Spinal cord (tissue), 10 donors: Measurements from ENCODE around the gene SH3RF3. TPM values are rescaled to one million over a fixed set of nuclear protein-coding genes. Genes with fewer than 3 reads are reported as not detected.

Experiments used
- DNase-seq, 6 donors: peaks; one replicate each; pipeline versions ENCODE4 v3.0.0 to v3.0.0-alpha.2; 2013 to 2015; ENCODE audit warnings: low spot score in 6 of 6, low read depth in 4 of 6
- H3K27ac ChIP-seq: one replicate; pipeline ENCODE4 v1.5.1; 2013; ENCODE audit warnings: low read depth, low read length, control low read depth
- H3K27me3 ChIP-seq: one replicate; pipeline ENCODE4 v1.6.1; 2013; ENCODE audit warnings: low read length; ENCODE audit not compliant: control insufficient read depth, insufficient read depth
- H3K36me3 ChIP-seq: one replicate; pipeline ENCODE4 v1.6.1; 2013; ENCODE audit warnings: low read length; ENCODE audit not compliant: control insufficient read depth, insufficient read depth
- H3K4me1 ChIP-seq: one replicate; pipeline ENCODE4 v1.6.1; 2013; ENCODE audit warnings: low read length; ENCODE audit not compliant: control insufficient read depth, insufficient read depth
- H3K4me3 ChIP-seq: one replicate; pipeline ENCODE4 v1.5.1; 2013; ENCODE audit warnings: low read depth, low read length, control low read depth
- H3K9me3 ChIP-seq: one replicate; pipeline ENCODE4 v1.6.1; 2013; ENCODE audit warnings: low read length; ENCODE audit not compliant: control insufficient read depth, insufficient read depth
- WGBS: methylation state at CpG from one replicate; pipeline ENCODE4 v1.1.5; 2013; ENCODE audit warnings: missing lambda C conversion rate; ENCODE audit not compliant: insufficient coverage; 5-methylcytosine and 5-hydroxymethylcytosine counted together
- polyA plus RNA-seq, 2 donors: library from polyadenylated mRNA; unstranded; fragments of 120-200 nt; gene quantifications; one replicate each; pipeline ENCODE4 v1.2.1, GENCODE V29; 2013; ENCODE audit not compliant: insufficient read length in 2 of 2
- total RNA-seq, 2 donors: library from RNA; depleted of rRNA in 1 of 2; stranded (reverse); fragments of 120-200 nt in 1 of 2; fragments of >200 nt in 1 of 2; gene quantifications; one replicate each; pipeline versions ENCODE4 v1.2.3 to v1.2.4, GENCODE V29; 2013 to 2014
- donor health status: healthy.

The SH3RF3 gene
- total and polyA plus RNA-seq, 4 donors = 4.8 to 11.8 (median 7.8) TPM

DNA sequence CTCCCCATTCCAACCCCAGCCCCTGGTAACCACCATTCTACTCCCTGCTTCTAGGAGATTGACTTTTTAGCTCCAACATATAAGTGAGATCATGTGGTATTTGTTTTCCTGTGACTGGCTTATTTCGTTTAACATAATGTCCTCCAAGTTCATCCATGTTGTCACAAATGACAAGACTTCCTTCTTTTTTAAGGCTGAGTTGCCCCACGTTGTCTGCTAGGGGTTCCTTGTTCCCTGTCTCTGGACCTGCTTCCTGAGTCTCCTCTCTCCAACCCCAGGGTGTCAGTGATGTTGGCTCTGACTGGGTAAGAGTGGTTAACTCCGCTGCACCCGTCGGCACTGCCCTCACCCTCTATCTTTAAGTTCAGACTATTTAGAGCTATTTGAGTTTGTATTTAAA is 175.2 kb downstream of the SH3RF3 start:
- H3K9me3 ChIP-seq = no peaks in the 10 kb centered on the region
- H3K27me3 ChIP-seq = no peaks in the 10 kb centered on the region
- WGBS = 80% methylated on average over 1 of the region's 5 CpGs
- peaks cover 19% of the 10 kb centered on the region for H3K4me1 ChIP-seq
- H3K4me3 ChIP-seq = no peak overlapping the region
- no peak for DNase-seq
- H3K27ac ChIP-seq = no peak overlapping the region
- H3K36me3 ChIP-seq = no peaks in the 10 kb centered on the region

DNA sequence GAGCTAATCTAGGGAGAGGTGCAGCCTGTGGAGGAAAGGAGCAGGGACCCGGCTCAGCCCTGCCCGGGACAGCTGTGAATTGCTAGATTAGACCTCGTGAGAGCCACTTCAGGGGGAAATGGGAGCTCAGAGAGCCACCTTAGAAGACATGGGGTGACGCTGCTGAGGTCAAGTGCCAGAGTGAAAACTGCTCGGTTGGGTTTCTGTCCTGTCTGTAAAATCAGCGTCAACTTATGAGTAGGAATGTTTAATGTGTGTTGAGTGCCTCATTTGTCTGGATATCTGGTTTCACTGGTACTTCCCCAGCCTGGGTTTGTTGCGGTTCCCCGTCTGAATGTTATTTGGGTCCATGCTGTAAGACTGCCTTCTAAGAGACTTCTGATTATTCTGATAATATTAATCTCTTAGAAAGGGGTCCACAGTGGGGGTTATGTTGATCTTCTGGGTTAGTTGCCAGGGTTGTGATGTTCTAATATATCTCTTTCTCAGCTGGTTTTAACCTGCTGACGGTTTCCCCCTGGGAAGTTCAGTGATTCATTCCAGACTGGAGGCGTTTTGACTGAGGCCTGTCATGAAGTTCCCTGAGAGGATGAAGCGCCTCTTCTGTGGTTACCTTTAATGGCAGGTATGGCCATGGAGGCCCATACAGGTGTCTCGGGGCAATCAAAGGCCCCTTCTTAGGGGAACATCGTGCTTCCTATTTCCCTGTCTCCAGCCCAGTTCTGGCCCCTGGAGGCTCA is 175.9 kb downstream of the SH3RF3 start:
- 81% methylated on average over 11 of the region's 13 CpGs for WGBS
- Histone ChIP-seq H3K4me1 (peaks cover 14% of the 10 kb centered on the region), H3K4me3 (no peak overlapping the region), H3K9me3 (no peaks in the 10 kb centered on the region), H3K27ac (no peak overlapping the region), H3K36me3 (no peaks in the 10 kb centered on the region), H3K27me3 (no peaks in the 10 kb centered on the region)
- DNase-seq = no peak

DNA sequence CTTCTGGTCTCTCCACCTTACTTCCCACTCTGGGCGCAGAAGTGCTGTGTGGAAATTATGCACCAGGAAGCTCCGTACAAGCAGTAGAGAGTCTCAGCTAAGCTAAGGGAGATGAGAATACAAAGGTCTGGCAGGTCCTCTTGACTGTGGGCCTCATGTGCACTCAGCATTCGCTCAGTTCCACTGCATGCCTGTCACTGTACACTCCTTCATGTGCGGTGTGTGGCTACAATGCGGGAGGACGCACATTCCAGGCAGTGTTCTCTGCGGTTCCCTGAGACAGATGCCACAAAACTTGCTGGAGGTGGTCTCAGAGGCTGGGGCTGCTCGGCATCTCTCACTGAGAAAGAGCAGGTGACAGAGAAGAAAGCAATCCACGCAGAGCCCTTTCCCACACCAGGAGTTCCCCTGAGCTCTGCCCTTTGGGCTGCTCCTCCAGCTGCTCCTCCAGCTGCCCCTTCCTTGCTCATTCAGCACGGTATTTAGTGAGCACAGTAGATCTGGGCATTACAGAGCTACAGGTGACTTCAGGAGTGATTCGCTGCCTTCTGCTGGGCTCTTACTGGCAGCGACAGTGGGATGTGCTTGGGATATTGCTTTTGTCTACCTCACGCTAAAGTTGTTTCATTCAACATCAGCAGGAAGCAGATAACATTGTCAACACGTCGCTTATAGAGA is 176.6 kb downstream of the SH3RF3 start:
- Histone ChIP-seq H3K4me1 (peaks cover 13% of the 10 kb centered on the region), H3K27me3 (no peaks in the 10 kb centered on the region), H3K9me3 (no peaks in the 10 kb centered on the region), H3K4me3 (no peak overlapping the region), H3K27ac (no peak overlapping the region), H3K36me3 (no peaks in the 10 kb centered on the region)
- WGBS = 59% methylated on average over 9 of the region's 15 CpGs
- peak in 1 of 6 donors; percentile 38 for DNase-seq

DNA sequence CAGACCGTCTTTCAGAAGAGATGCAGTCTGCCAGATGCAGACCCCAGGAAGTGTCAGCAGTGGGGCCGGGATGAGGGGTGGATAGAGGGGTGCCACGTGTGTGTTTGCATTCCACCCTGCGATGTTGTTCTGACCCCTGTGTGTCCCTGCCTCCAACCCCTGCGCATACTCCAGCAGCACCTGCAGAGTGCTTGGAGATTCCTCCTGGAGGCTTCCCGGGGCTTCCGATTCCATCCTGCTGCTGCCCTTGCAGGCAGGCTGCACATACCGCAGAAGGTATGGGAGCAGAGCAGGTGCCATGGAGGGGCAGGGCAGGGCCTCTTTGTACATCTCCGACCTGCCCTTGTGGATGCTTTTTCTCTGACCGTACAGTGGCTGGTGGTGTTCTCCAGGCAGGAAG is 177.2 kb downstream of the SH3RF3 start:
- no peak overlapping the region for H3K4me3 ChIP-seq
- H3K27me3 ChIP-seq = no peaks in the 10 kb centered on the region
- H3K27ac ChIP-seq = no peak overlapping the region
- no peak for DNase-seq
- H3K36me3 ChIP-seq = no peaks in the 10 kb centered on the region
- WGBS = 54% methylated on average over 10 of the region's 10 CpGs
- H3K9me3 ChIP-seq = no peaks in the 10 kb centered on the region
- H3K4me1 ChIP-seq = peaks cover 10% of the 10 kb centered on the region

DNA sequence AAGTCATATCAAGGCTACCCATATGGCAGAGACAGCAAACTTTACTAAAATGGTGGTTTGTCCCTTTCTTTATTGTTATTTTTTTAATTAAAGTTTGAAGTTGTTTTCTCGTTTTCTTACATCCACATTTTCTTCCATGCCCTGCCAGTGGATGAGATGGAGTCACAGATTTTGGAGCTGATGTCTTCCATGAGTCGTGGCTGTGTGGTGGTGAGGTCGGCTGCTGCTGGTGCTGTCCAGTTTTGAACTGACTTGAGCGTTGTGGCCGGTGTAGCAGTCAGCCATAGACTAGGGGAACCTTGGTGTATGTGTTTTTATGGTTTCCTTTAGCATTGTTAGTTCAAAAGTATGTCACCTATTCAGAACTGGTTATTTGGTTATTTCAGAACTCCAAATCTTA is 182.8 kb downstream of the SH3RF3 start:
- 100% methylated on average over 4 of the region's 5 CpGs for WGBS
- H3K4me1 ChIP-seq = peaks cover 3% of the 10 kb centered on the region
- H3K36me3 ChIP-seq = no peaks in the 10 kb centered on the region

DNA sequence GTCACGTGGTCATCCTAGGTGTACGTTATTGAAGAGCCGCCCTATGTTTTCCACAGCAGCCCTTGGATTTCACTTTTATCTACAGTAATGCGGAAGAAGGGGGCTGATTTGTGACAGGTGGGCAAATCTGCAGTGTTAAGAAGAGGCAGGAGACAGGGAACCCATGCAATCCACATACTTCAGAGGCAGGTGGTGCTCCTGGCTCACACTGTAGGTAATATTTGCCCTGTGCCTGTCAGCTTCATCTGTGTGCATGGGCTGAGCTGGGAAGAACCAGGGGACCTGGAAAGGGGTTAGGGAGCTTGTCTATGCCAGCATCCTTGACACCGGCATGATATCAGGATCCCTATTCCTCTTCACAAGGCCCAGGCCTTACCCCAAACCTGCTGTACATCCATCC is 183.9 kb downstream of the SH3RF3 start:
- Histone ChIP-seq H3K36me3 (no peaks in the 10 kb centered on the region), H3K4me1 (peaks cover 12% of the 10 kb centered on the region), H3K4me3 (no peak overlapping the region), H3K27me3 (peaks cover 2% of the 10 kb centered on the region), H3K27ac (no peak overlapping the region), H3K9me3 (no peaks in the 10 kb centered on the region)
- WGBS = 33% methylated on average over 1 of the region's 5 CpGs
- no peak for DNase-seq

More for the DNA sequence above, 182.8 kb downstream of the SH3RF3 start:
- H3K27ac ChIP-seq = no peak overlapping the region
- DNase-seq = no peak
- H3K4me3 ChIP-seq = no peak overlapping the region
- peaks cover 2% of the 10 kb centered on the region for H3K27me3 ChIP-seq
- no peaks in the 10 kb centered on the region for H3K9me3 ChIP-seq

DNA sequence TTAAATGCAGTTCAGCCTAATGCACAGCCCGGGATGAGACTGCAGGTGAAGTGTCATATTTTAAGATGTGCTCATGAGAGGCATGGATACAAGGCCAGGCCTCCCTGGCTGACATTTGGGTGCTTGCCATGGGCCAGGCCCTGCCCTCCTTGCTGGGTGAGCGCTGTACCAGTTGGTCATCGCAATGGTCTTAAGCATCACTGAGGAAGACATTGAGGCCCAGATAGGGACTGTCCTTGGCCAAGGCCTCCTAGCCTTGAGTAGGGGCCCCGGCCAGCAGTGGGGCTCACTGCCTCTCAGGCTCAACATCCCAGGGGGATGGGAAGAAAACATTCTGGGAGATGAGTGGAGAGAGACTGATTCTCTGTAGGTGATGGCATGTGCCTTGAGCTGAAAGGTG is 184.3 kb downstream of the SH3RF3 start:
- Histone ChIP-seq H3K36me3 (no peaks in the 10 kb centered on the region), H3K4me1 (peaks cover 16% of the 10 kb centered on the region), H3K27me3 (peaks cover 2% of the 10 kb centered on the region), H3K27ac (no peak overlapping the region), H3K9me3 (no peaks in the 10 kb centered on the region), H3K4me3 (no peak overlapping the region)
- WGBS = 90% methylated on average over 3 of the region's 4 CpGs
- no peak for DNase-seq

DNA sequence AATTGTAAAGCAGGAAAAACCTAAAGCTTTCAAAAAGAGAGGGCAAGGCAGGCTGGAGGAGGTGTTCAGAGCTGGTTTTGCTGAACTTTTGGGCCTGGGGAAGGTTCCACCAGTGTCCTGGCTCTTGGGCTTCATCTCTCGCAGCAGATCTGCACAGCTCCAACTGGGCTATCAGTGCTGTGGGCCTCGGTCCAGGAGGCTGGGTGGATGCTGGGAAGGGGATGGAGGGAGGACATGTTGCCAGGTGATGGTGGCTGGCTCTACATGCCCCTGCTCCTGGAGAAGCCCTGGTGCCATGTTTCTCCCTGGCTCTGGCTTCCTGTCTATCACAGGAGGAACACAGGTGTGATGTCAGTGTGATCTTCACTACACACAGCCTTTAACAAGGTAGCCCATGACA is 187.1 kb downstream of the SH3RF3 start:
- WGBS = 40% methylated on average over 2 of the region's 2 CpGs

DNA sequence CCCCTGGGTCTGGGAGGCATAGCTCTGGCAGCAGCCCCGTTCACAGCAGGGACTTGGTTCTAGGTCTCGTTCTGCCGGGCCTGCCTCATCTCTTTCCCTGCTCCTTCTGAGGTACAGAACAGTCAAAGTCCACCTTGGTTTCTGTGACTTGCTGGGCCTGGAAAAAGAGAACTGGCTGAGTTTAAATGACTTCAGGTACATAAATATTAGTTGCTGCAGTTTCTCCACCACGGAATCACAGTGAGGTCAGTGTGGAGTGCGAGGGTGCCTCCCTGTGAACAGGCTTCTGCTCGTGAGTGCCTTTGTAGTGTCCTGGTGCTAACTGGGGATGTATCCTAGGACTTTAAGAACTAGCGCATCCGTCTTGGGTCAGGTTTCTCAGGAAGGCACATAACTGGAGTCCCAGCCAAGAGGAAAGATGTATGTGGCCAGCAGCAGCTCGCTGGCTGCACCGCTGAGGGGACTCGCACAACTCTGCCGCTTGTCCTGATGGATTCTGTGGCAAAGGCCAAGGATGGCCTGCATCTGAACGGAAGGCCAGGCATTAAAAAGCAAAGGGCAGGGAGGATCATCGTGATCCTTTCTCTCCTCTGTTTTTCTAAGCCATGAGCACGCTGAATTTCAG is 188.6 kb downstream of the SH3RF3 start:
- H3K36me3 ChIP-seq = no peaks in the 10 kb centered on the region
- peaks cover 2% of the 10 kb centered on the region for H3K27me3 ChIP-seq
- no peaks in the 10 kb centered on the region for H3K9me3 ChIP-seq
- H3K27ac ChIP-seq = peak overlapping the region; percentile 17
- H3K4me3 ChIP-seq = no peak overlapping the region
- WGBS = 73% methylated on average over 12 of the region's 15 CpGs
- H3K4me1 ChIP-seq = peaks cover 38% of the 10 kb centered on the region
- peak in 1 of 6 donors; percentile 25 for DNase-seq

More for the DNA sequence above, 187.1 kb downstream of the SH3RF3 start:
- no peak overlapping the region for H3K4me3 ChIP-seq
- no peak for DNase-seq
- peaks cover 2% of the 10 kb centered on the region for H3K27me3 ChIP-seq
- H3K36me3 ChIP-seq = no peaks in the 10 kb centered on the region
- peaks cover 33% of the 10 kb centered on the region for H3K4me1 ChIP-seq
- H3K27ac ChIP-seq = no peak overlapping the region
- H3K9me3 ChIP-seq = no peaks in the 10 kb centered on the region
